Measurements from ENCODE around the gene PTPRJ.
"Not testable (repeated sequence)": the region's sequence is repeated elsewhere in the genome, so short reads cannot be mapped to it uniquely, and the experiment has no call there.

Gene PTPRJ

GRCh38 chr11:48123254-48123875, 143.0 kb downstream of the PTPRJ start:
- no peak for DNase-seq

GRCh38 chr11:48123934-48124755, 143.8 kb downstream of the PTPRJ start:
- no peak for DNase-seq

- no peak for DNase-seq
Measured at GRCh38 chr11:48124880-48125279, 144.5 kb downstream of the PTPRJ start.

GRCh38 chr11:48125866-48126265, 145.5 kb downstream of the PTPRJ start:
- no peak for DNase-seq

GRCh38 chr11:48127521-48128183, 147.3 kb downstream of the PTPRJ start:
- DNase-seq, result no peak

- no peak for DNase-seq
Measured at GRCh38 chr11:48129697-48130395, 149.5 kb downstream of the PTPRJ start.

- DNase-seq, result no peak
Measured at GRCh38 chr11:48134221-48134922, 154.0 kb downstream of the PTPRJ start.

GRCh38 chr11:48138222-48138621, 157.9 kb downstream of the PTPRJ start:
- DNase-seq, result no peak

GRCh38 chr11:48139896-48140295, 159.5 kb downstream of the PTPRJ start:
- not testable (repeated sequence) for DNase-seq

- no peak for DNase-seq
Measured at GRCh38 chr11:48141475-48142122, 161.2 kb downstream of the PTPRJ start.

GRCh38 chr11:48142889-48143288, 162.5 kb downstream of the PTPRJ start:
- no peak for DNase-seq

GRCh38 chr11:48148749-48149148, 168.4 kb downstream of the PTPRJ start:
- no peak for DNase-seq

- no peak for DNase-seq
Measured at GRCh38 chr11:48150213-48150612, 169.9 kb downstream of the PTPRJ start.

GRCh38 chr11:48154151-48154550, 173.8 kb downstream of the PTPRJ start:
- no peak for DNase-seq

GRCh38 chr11:48161951-48162884, 181.9 kb downstream of the PTPRJ start:
- no peak for DNase-seq

GRCh38 chr11:48162885-48163268, 182.5 kb downstream of the PTPRJ start:
- DNase-seq, result no peak

- DNase-seq, result no peak
Measured at GRCh38 chr11:48163360-48164100, 183.2 kb downstream of the PTPRJ start.

- no peak for DNase-seq
Measured at GRCh38 chr11:48164836-48165235, 184.5 kb downstream of the PTPRJ start.

GRCh38 chr11:48165426-48165825, 185.1 kb downstream of the PTPRJ start:
- no peak for DNase-seq

- DNase-seq, result no peak
Measured at GRCh38 chr11:48167380-48167779, 187.0 kb downstream of the PTPRJ start.
